ENCODE results near the gene TMEM35B. TPM values are rescaled to one million over a fixed set of nuclear protein-coding genes. Genes with fewer than 3 reads are reported as not detected.
"Not testable (repeated sequence)": the region's sequence is repeated elsewhere in the genome, so short reads cannot be mapped to it uniquely, and the experiment has no call there.

TMEM35B gene
- total RNA-seq, 2 experiments from 2014 or later: 0.85 to 2.3 TPM

DNA sequence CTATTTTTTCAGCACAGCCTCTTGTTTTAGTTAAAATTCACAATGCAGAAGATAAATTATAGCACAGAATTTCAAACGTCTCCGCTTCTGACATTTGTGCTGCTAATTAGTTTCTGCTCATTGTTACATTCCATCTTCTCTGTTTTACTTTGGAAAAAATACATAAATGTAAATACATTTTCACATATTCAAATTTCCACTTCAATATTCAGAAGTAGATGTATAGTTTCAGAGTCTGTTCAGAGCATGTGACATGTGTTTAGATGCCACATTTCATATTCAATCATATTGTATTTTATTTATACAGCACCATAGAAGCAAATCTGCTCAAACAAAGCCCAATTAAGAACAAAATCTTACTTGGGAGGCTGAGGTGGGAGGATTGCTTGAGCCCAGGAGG lies 19.6 kb downstream of the TMEM35B start:
- Histone ChIP-seq H3K9me3 (ENCODE audit: control insufficient read depth in 1 of 2, insufficient read depth in 1 of 2, low read length in 2 of 2) (peaks cover 0 to 11% of the 10 kb centered on the region in 2 experiments), H3K27ac (ENCODE audit: low read depth in 1 of 2, low read length in 2 of 2) (no peak overlapping the region), H3K4me3 (ENCODE audit: low read length) (no peak overlapping the region), H3K36me3 (ENCODE audit: insufficient read depth, low read length) (no peaks in the 10 kb centered on the region), H3K4me1 (ENCODE audit: insufficient read depth, low read length) (peaks cover 17% of the 10 kb centered on the region), H3K27me3 (ENCODE audit: control insufficient read depth in 1 of 2, insufficient read depth in 2 of 2, low read length in 2 of 2) (no peaks in the 10 kb centered on the region)
- H3K4me3 Mint-ChIP-seq: no peak overlapping the region
- no peaks in the 10 kb centered on the region for H3K27me3 Mint-ChIP-seq
- DNase-seq: no peak
- H3K9me3 Mint-ChIP-seq: no peaks in the 10 kb centered on the region
- intact Hi-C loops (cut with DNase I, micrococcal nuclease): no loop called here
- H3K27ac Mint-ChIP-seq: no peak overlapping the region
- ChIA-PET CTCF (no interaction called here), POLR2A (no interaction called here)
- TF ChIP-seq, protein P1, sequence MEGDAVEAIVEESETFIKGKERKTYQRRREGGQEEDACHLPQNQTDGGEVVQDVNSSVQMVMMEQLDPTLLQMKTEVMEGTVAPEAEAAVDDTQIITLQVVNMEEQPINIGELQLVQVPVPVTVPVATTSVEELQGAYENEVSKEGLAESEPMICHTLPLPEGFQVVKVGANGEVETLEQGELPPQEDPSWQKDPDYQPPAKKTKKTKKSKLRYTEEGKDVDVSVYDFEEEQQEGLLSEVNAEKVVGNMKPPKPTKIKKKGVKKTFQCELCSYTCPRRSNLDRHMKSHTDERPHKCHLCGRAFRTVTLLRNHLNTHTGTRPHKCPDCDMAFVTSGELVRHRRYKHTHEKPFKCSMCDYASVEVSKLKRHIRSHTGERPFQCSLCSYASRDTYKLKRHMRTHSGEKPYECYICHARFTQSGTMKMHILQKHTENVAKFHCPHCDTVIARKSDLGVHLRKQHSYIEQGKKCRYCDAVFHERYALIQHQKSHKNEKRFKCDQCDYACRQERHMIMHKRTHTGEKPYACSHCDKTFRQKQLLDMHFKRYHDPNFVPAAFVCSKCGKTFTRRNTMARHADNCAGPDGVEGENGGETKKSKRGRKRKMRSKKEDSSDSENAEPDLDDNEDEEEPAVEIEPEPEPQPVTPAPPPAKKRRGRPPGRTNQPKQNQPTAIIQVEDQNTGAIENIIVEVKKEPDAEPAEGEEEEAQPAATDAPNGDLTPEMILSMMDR (IDR thresholded peaks at IDR 0.05): no peak
- no peaks in the 10 kb centered on the region for H3K4me1 Mint-ChIP-seq (ENCODE audit: low read depth)
- no peak for ATAC-seq (ENCODE audit: poor library complexity)
- H3K36me3 Mint-ChIP-seq (ENCODE audit: low read depth): no peaks in the 10 kb centered on the region

DNA sequence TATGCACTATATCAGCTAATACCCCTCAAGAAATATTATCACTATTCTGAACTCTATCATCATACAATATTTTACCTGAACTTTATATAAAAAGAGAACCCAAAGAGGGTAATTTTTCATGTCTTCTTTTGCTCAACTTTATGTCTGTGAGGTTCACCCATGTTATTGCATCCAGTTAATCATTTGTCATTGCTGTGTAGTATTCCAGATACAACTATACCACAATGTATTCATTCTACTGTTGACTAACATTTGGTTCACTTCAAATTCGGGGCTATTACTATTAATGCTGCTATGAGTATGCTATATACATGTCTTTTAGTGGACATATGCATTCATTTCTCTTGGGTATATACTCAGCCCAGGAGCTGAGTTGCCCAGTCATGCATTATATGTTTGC lies 34.7 kb downstream of the TMEM35B start:
- H3K4me3 Mint-ChIP-seq: no peak overlapping the region
- Histone ChIP-seq H3K4me3 (ENCODE audit: low read length) (no peak overlapping the region), H3K9me3 (ENCODE audit: control insufficient read depth in 1 of 2, insufficient read depth in 1 of 2, low read length in 2 of 2) (peaks cover 0 to 6% of the 10 kb centered on the region in 2 experiments), H3K4me1 (ENCODE audit: insufficient read depth, low read length) (no peaks in the 10 kb centered on the region), H3K36me3 (ENCODE audit: insufficient read depth, low read length) (no peaks in the 10 kb centered on the region), H3K27me3 (ENCODE audit: control insufficient read depth in 1 of 2, insufficient read depth in 2 of 2, low read length in 2 of 2) (peaks cover 4% of the 10 kb centered on the region in 2 experiments), H3K27ac (ENCODE audit: low read depth in 1 of 2, low read length in 2 of 2) (no peak overlapping the region)
- TF ChIP-seq, protein P1 (IDR thresholded peaks at IDR 0.05): no peak
- H3K27me3 Mint-ChIP-seq: peaks cover 25% of the 10 kb centered on the region
- CTCF ChIA-PET: no interaction called here
- POLR2A ChIA-PET: no interaction called here
- H3K36me3 Mint-ChIP-seq (ENCODE audit: low read depth): peaks cover 15% of the 10 kb centered on the region
- intact Hi-C loops (cut with DNase I, micrococcal nuclease): no loop called here
- no peaks in the 10 kb centered on the region for H3K4me1 Mint-ChIP-seq (ENCODE audit: low read depth)
- no peak for ATAC-seq (ENCODE audit: poor library complexity)
- DNase-seq: no peak
- H3K27ac Mint-ChIP-seq: no peak overlapping the region
- H3K9me3 Mint-ChIP-seq: peaks cover 4% of the 10 kb centered on the region

DNA sequence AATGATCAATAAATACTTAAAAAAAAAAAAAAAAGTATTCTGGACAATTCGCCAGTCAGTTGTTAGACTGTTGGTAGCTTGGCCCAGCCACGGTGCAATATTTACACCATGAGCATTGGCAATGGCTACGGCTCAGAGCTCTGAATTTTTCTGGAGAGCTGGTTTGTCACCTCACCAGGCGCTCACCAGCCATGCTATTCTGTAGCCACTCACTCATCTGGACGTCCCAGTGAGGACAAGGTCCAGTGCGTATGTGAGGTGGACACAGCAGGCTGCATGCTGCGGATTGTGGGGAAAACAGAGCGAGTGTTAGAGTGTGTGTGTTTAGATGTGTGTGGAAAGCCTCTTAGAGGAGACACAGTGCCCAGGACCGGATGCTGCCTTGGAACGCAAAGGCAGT lies 36.4 kb downstream of the TMEM35B start:
- CTCF ChIA-PET; ATAC-seq (ENCODE audit: poor library complexity); H3K4me3 ChIP-seq (ENCODE audit: low read length); H3K4me1 ChIP-seq (ENCODE audit: insufficient read depth, low read length); H3K9me3 Mint-ChIP-seq; H3K27ac Mint-ChIP-seq; intact Hi-C loops (cut with DNase I, micrococcal nuclease); POLR2A ChIA-PET; DNase-seq; H3K27me3 ChIP-seq (ENCODE audit: control insufficient read depth in 1 of 2, insufficient read depth in 2 of 2, low read length in 2 of 2); H3K4me1 Mint-ChIP-seq (ENCODE audit: low read depth); H3K27ac ChIP-seq (ENCODE audit: low read depth in 1 of 2, low read length in 2 of 2); H3K9me3 ChIP-seq (ENCODE audit: control insufficient read depth in 1 of 2, insufficient read depth in 1 of 2, low read length in 2 of 2); H3K36me3 ChIP-seq (ENCODE audit: insufficient read depth, low read length); H3K4me3 Mint-ChIP-seq: not testable (repeated sequence)
- Mint-ChIP-seq H3K36me3 (ENCODE audit: low read depth) (peaks cover 12% of the 10 kb centered on the region), H3K27me3 (peaks cover 35% of the 10 kb centered on the region)

DNA sequence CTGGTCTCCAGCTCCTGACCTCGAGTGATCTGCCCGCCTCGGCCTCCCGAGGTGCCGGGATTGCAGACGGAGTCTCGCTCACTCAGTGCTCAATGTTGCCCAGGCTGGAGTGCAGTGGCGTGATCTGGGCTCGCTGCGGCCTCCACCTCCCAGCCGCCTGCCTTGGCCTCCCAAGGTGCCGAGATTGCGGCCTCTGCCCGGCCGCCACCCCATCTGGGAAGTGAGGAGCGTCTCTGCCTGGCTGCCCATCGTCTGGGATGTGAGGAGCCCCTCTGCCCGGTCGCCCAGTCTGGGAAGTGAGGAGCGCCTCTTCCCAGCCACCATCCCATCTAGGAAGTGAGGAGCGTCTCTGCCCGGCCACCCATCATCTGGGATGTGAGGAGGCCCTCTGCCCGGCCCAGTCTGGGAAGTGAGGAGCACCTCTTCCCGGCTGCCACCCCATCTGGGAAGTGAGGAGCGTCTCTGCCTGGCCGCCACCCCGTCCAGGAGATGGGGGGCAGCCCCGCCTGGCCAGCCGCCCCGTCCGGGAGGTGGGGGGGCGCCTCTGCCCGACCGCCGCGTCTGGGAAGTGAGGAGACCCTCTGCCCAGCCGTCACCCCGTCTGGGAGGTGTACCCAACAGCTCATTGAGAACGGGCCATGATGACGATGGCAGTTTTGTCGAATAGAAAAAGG lies 37.4 kb downstream of the TMEM35B start:
- H3K27ac ChIP-seq (ENCODE audit: low read depth in 1 of 2, low read length in 2 of 2); H3K4me3 Mint-ChIP-seq; H3K36me3 ChIP-seq (ENCODE audit: insufficient read depth, low read length); H3K4me1 Mint-ChIP-seq (ENCODE audit: low read depth); ATAC-seq (ENCODE audit: poor library complexity); H3K27me3 ChIP-seq (ENCODE audit: control insufficient read depth in 1 of 2, insufficient read depth in 2 of 2, low read length in 2 of 2); POLR2A ChIA-PET; intact Hi-C loops (cut with DNase I, micrococcal nuclease); H3K9me3 ChIP-seq (ENCODE audit: control insufficient read depth in 1 of 2, insufficient read depth in 1 of 2, low read length in 2 of 2); CTCF ChIA-PET; H3K36me3 Mint-ChIP-seq (ENCODE audit: low read depth); H3K4me3 ChIP-seq (ENCODE audit: low read length); DNase-seq; H3K27ac Mint-ChIP-seq; H3K4me1 ChIP-seq (ENCODE audit: insufficient read depth, low read length); H3K9me3 Mint-ChIP-seq: not testable (repeated sequence)
- peaks cover 40% of the 10 kb centered on the region for H3K27me3 Mint-ChIP-seq
